HepG2 (cell line): Measurements from ENCODE around the gene NUTF2. TPM values are rescaled to one million over a fixed set of nuclear protein-coding genes. Genes with fewer than 3 reads are reported as not detected.

Experiments
- CHCHD3 ChIP-seq: sonication (generic); formaldehyde crosslinking; IDR thresholded peaks from 2 replicates; pipeline ENCODE4 v1.8.0; 2022; ENCODE audit warnings: mild to moderate bottlenecking, missing genetic modification reagents, moderate library complexity
- CTCF ChIP-seq: sonication (generic); formaldehyde crosslinking; IDR thresholded peaks from 2 replicates; pipeline ENCODE4 v1.5.0; 2020; ENCODE audit warnings: mild to moderate bottlenecking, missing genetic modification reagents, moderate library complexity
- KLF16 ChIP-seq, 2 experiments: sonication (generic) in 1 of 2; formaldehyde crosslinking in 1 of 2; IDR thresholded peaks; 2 replicates each; pipeline versions ENCODE4 v1.6.1 to v1.8.0; 2016 to 2023; ENCODE audit warnings: missing genetic modification reagents in 2 of 2, missing compliant biosample characterization in 1 of 2
- NR2F1 ChIP-seq, 2 experiments: fragments of 450-650 bp in 1 of 2; formaldehyde crosslinking in 1 of 2; IDR thresholded peaks; 2 replicates each; pipeline versions ENCODE4 v1.5.0 to v1.6.1; 2016 to 2020; ENCODE audit warnings: mild to moderate bottlenecking in 1 of 2, missing compliant biosample characterization in 1 of 2, missing genetic modification reagents in 1 of 2, moderate library complexity in 1 of 2
- RAD21 ChIP-seq: fragments of 450-650 bp; formaldehyde crosslinking; IDR thresholded peaks from 2 replicates; pipeline ENCODE4 v1.5.0; 2020; ENCODE audit warnings: mild to moderate bottlenecking
- SNAPC2 ChIP-seq: sonication (generic); formaldehyde crosslinking; IDR thresholded peaks from 2 replicates; pipeline ENCODE4 v1.8.1; 2022; ENCODE audit warnings: mild to moderate bottlenecking, missing genetic modification reagents
- SPEN ChIP-seq: sonication (generic); formaldehyde crosslinking; IDR thresholded peaks from 2 replicates; pipeline ENCODE4 v1.5.1; 2020; ENCODE audit warnings: low read depth, mild to moderate bottlenecking, missing genetic modification reagents
- TFAP4 ChIP-seq: sonication (generic); IDR thresholded peaks from 2 replicates; pipeline ENCODE4 v1.6.1; 2016; ENCODE audit warnings: low read depth, borderline replicate concordance
- ZBTB20 ChIP-seq: sonication (generic); formaldehyde crosslinking; IDR thresholded peaks from 2 replicates; pipeline ENCODE4 v1.8.1; 2023; ENCODE audit warnings: missing genetic modification reagents, low read depth, mild to moderate bottlenecking, borderline replicate concordance
- ZBTB25 ChIP-seq: IDR thresholded peaks from 2 replicates; pipeline ENCODE4 v1.6.1; 2018; ENCODE audit warnings: missing genetic modification reagents
- ZBTB34 ChIP-seq: sonication (generic); formaldehyde crosslinking; IDR thresholded peaks from 2 replicates; pipeline ENCODE4 v1.8.0; 2022; ENCODE audit warnings: mild to moderate bottlenecking, missing genetic modification reagents
- ZIK1 ChIP-seq: sonication (generic); formaldehyde crosslinking; IDR thresholded peaks from 2 replicates; pipeline ENCODE4 v1.5.0; 2020; ENCODE audit warnings: mild to moderate bottlenecking, low read depth, missing genetic modification reagents, borderline replicate concordance
- ZNF430 ChIP-seq: sonication (generic); formaldehyde crosslinking; IDR thresholded peaks from 2 replicates; pipeline ENCODE4 v1.9.0; 2021; ENCODE audit warnings: mild to moderate bottlenecking, missing genetic modification reagents
- ZNF576 ChIP-seq: sonication (generic); formaldehyde crosslinking; IDR thresholded peaks from 2 replicates; pipeline ENCODE4 v1.4.0; 2020; ENCODE audit warnings: mild to moderate bottlenecking, missing genetic modification reagents
- ZNF598 ChIP-seq: sonication (generic); formaldehyde crosslinking; IDR thresholded peaks from 2 replicates; pipeline ENCODE4 v1.5.1; 2020; ENCODE audit warnings: mild to moderate bottlenecking, missing genetic modification reagents, borderline replicate concordance
- ZNF609 ChIP-seq: sonication (generic); formaldehyde crosslinking; IDR thresholded peaks from 2 replicates; pipeline ENCODE4 v1.4.0; 2020; ENCODE audit warnings: mild to moderate bottlenecking, missing genetic modification reagents, borderline replicate concordance
- ZNF768 ChIP-seq: sonication (generic); formaldehyde crosslinking; IDR thresholded peaks from 2 replicates; pipeline ENCODE4 v1.4.0; 2020; ENCODE audit warnings: missing genetic modification reagents
- polyA plus RNA-seq, 8 experiments: library from polyadenylated mRNA; depleted of rRNA in 3 of 8; stranded (reverse) in 7 of 8; unstranded in 1 of 8; fragments of >200 nt; fragmentation: Illumina TruSeq in 4 of 8; extraction: Trizol in 4 of 8; gene quantifications; 2 replicates each; pipeline versions ENCODE4 v1.2.1 to v1.2.3, GENCODE V29; 2011 to 2016; ENCODE audit warnings: low read depth in 4 of 8, missing spikeins in 1 of 8, mixed read lengths in 1 of 8; ENCODE audit not compliant: insufficient read depth in 1 of 8
- total RNA-seq, 5 experiments: library from RNA; depleted of rRNA; stranded (reverse); fragments of >200 nt; fragmentation: Illumina TruSeq; extraction: Trizol; gene quantifications; 2 replicates each; pipeline ENCODE4 v1.2.3, GENCODE V29; 2016; ENCODE audit warnings: low read depth in 1 of 5

NUTF2 gene
- total and polyA plus RNA-seq, 2 of the 13 experiments (the other 11 are each of a cell fraction or from before 2014, with no cell fraction given), result 168 to 214 TPM

GRCh38 chr16:67807148-67807682, 39.5 kb upstream of the NUTF2 start (continued):
- TF ChIP-seq TFAP4 (0 out of 2 replicates have a peak, but pooled peaks have one; percentile 31), CTCF (CRISPR knock-in tag) (peak; percentile 50), ZNF598 (no peak), ZBTB25 (CRISPR knock-in tag) (no peak), KLF16 (CRISPR knock-in tag; IDR thresholded peaks at IDR 0.05) (0 out of 4 replicates have a peak, but pooled peaks of 1 of the 2 experiments have one; percentile 39), ZBTB34 (CRISPR knock-in tag) (0 out of 2 replicates have a peak, but pooled peaks have one; percentile 76), SPEN (CRISPR knock-in tag) (peak; percentile 5; the same call in 1 of the 2 replicates), ZNF430 (CRISPR knock-in tag) (peak; percentile 23), ZNF609 (CRISPR knock-in tag) (no peak), ZNF768 (CRISPR knock-in tag) (peak; percentile 66; the same call in 1 of the 2 replicates), SNAPC2 (CRISPR knock-in tag) (0 out of 2 replicates have a peak, but pooled peaks have one; percentile 67), RAD21 (CRISPR knock-in tag) (peak; percentile 37; the same call in 1 of the 2 replicates), NR2F1 (CRISPR knock-in tag; IDR thresholded peaks at IDR 0.05) (peak in 1 of 2 experiments; percentile 6; a peak in 1 of 4 replicates), ZIK1 (CRISPR knock-in tag) (0 out of 2 replicates have a peak, but pooled peaks have one; percentile 76), ZNF576 (CRISPR knock-in tag) (no peak), CHCHD3 (CRISPR knock-in tag) (peak; percentile 79; the same call in 1 of the 2 replicates), ZBTB20 (0 out of 2 replicates have a peak, but pooled peaks have one; percentile 21)
